PC-9 (cell line): ENCODE measurements around the gene GID4. TPM values are rescaled to one million over a fixed set of nuclear protein-coding genes. Genes with fewer than 3 reads are reported as not detected.
A peak's percentile ranks its signal among the peaks of the same experiment; 100 is the strongest.

Source experiments
- Bru-seq: library from RNA; stranded (reverse); fragments of 400-500 nt; gene quantifications from one replicate; lab custom pipeline; 2021; lab: Mats Ljungman, UMichigan
- BruChase-seq, 2 experiments: library from RNA; stranded (reverse); fragments of 400-500 nt; gene quantifications; one replicate each; lab custom pipeline; 2021; lab: Mats Ljungman, UMichigan
- BruUV-seq: library from RNA; stranded (reverse); fragments of 400-500 nt; replicated peaks from 2 replicates; lab custom pipeline; 2021; lab: Mats Ljungman, UMichigan
- CTCF ChIA-PET: fragments of 300-600 bp; sonication (Branson Sonifier 250); formaldehyde crosslinking; loops from one replicate; lab custom pipeline; 2022; ENCODE audit warnings: antibody characterized with exemption; lab: Charles Lee
- POLR2A ChIA-PET: fragments of 300-600 bp; sonication (Branson Sonifier 250); formaldehyde crosslinking; loops from one replicate; lab custom pipeline; 2022; ENCODE audit warnings: antibody characterized with exemption; ENCODE audit not compliant: unreplicated experiment; lab: Charles Lee
- DNase-seq, 2 experiments: peaks; one replicate each; pipeline versions ENCODE4 v3.0.0 to v3.0.0-alpha.2; 2015 to 2022; ENCODE audit warnings: mixed read lengths in 1 of 2
- H2AFZ ChIP-seq: fragments of 200-600 bp; sonication (generic); 2 replicates; pipeline ENCODE4 v1.8.1; 2017; ENCODE audit warnings: antibody characterized with exemption
- H3F3A ChIP-seq: fragments of 200-600 bp; sonication (generic); 2 replicates; pipeline ENCODE4 v1.8.1; 2017; ENCODE audit warnings: antibody characterized with exemption, mild to moderate bottlenecking, low read depth; ENCODE audit not compliant: insufficient read depth
- H3K27ac ChIP-seq: fragments of 200-600 bp; sonication (generic); 2 replicates; pipeline ENCODE4 v1.6.1; 2016; ENCODE audit warnings: mixed run types
- H3K27me3 ChIP-seq: fragments of 200-600 bp; sonication (generic); 2 replicates; pipeline ENCODE4 v1.6.1; 2016; ENCODE audit warnings: low read depth, mixed run types; ENCODE audit not compliant: insufficient read depth
- H3K36me3 ChIP-seq: fragments of 200-600 bp; sonication (generic); 2 replicates; pipeline ENCODE4 v1.6.1; 2016; ENCODE audit warnings: low read depth, mixed run types
- H3K4me1 ChIP-seq: fragments of 200-600 bp; sonication (generic); replicated peaks from 2 replicates; pipeline ENCODE4 v1.6.1; 2016; ENCODE audit warnings: mixed run types; ENCODE audit not compliant: insufficient read depth
- H3K4me2 ChIP-seq: fragments of 200-600 bp; sonication (generic); 2 replicates; pipeline ENCODE4 v1.6.1; 2017; ENCODE audit warnings: mixed run types
- H3K4me3 ChIP-seq: fragments of 200-600 bp; sonication (generic); 2 replicates; pipeline ENCODE4 v1.6.1; 2016; ENCODE audit warnings: mixed run types
- H3K79me2 ChIP-seq: fragments of 200-600 bp; sonication (generic); 2 replicates; pipeline ENCODE4 v1.6.1; 2017; ENCODE audit warnings: low read depth, mixed run types
- H3K9me2 ChIP-seq: fragments of 200-600 bp; sonication (generic); 2 replicates; pipeline ENCODE4 v1.8.1; 2017; ENCODE audit warnings: mild to moderate bottlenecking; ENCODE audit not compliant: insufficient read depth
- H3K9me3 ChIP-seq: fragments of 200-600 bp; sonication (generic); 2 replicates; pipeline ENCODE4 v1.8.1; 2016; ENCODE audit warnings: low read depth; ENCODE audit not compliant: insufficient read depth
- H4K20me1 ChIP-seq: fragments of 200-600 bp; sonication (generic); 2 replicates; pipeline ENCODE4 v1.8.1; 2017; ENCODE audit not compliant: insufficient read depth
- EZH2 ChIP-seq: fragments of 200-600 bp; sonication (generic); IDR thresholded peaks from 2 replicates; pipeline ENCODE4 v1.8.0; 2017; ENCODE audit warnings: antibody characterized with exemption, low read depth
- intact Hi-C: fragments of 100-400 bp; cut with micrococcal nuclease; formaldehyde crosslinking; loops from one replicate; pipeline ENCODE4 v1.10.0; 2022; ENCODE audit not compliant: unreplicated experiment
- long read RNA-seq: library from polyadenylated mRNA; stranded (forward); transcript quantifications from one replicate; pipeline ENCODE4 v2.0.0, GENCODE V29; 2022
- total RNA-seq: library from RNA; stranded (reverse); gene quantifications from 2 replicates; pipeline ENCODE4 v1.2.3, GENCODE V29; 2021
- TF ChIP-seq, protein P1 (sequence below): fragments of 200-600 bp; sonication (generic); conservative IDR thresholded peaks from 2 replicates; pipeline ENCODE4 v1.6.1; 2017; ENCODE audit warnings: mixed run types, antibody characterized with exemption, mild to moderate bottlenecking, moderate library complexity

GID4 gene
- total RNA-seq (16.9 and 19.0 TPM in 2 replicates), Bru-seq, nascent RNA (percentile 62 among the genes with signal in this experiment), BruChase-seq, experiment 1, labeled RNA remaining after a 2-hour chase (percentile 73 among the genes with signal in this experiment), BruChase-seq, experiment 2, labeled RNA remaining after a 6-hour chase (percentile 72 among the genes with signal in this experiment)
- long read RNA-seq, full-length matches to known transcripts, result 10 of 16 reads
- long read RNA-seq, partial matches to known transcripts, result 0 of 16 reads
- long read RNA-seq, other reads (novel, unspliced or antisense), result 6 of 16 reads

DNA sequence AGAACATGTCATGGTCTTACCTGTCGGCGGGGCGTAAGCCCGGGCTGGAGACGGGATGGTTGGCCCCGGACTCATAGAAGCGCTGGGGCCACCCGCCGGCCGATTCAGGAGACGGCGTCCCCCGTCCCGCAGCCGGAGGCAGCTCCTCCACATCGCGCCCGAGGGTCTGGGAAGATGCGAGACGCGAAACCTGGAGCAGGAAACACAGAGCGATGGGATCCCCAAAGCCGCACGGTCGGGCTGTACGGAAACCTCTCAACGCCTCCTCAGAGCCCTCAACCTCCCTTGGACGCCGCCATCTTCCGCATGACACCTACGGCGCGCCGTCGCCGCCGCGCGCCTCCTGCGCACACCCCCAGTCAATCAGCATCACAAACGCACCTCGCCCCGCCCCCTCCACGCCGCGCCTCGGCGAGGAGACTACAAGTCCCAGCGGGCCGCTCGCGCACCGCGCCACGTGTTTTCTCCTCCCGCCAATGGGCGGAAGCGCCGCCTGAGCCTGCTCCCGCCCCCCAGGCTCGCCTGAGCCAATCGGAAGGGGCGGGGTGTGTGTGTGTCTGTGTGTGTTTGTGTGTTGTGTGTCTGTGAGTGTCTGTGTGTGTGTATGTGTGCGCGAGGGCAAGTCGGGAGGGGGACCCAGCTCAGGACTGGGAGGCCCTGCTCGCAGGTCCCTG lies at the start of gene GID4, which contains the start of gene ATPAF2:
GID4 (plus strand) TSS at position 548 of the 674 bp plus-strand sequence; CDS start at position 605, 57 bp downstream.
ATPAF2 (minus strand) TSS at position 308 of the 674 bp plus-strand sequence; CDS start at position 153, 155 bp downstream.
- Histone ChIP-seq H3K36me3 (no peaks in the 10 kb centered on the region), H3K9me2 (no peaks in the 10 kb centered on the region), H3K4me2 (peak within 1 kb of the TSS; percentile 100), H3K4me3 (peak within 1 kb of the TSS; percentile 92), H3K79me2 (peaks cover 56% of the 10 kb centered on the region), H3F3A (peaks cover 19% of the 10 kb centered on the region; the same call in 1 of the 2 replicates), H3K4me1 (peaks cover 36% of the 10 kb centered on the region), H4K20me1 (no peaks in the 10 kb centered on the region), H2AFZ (peak within 1 kb of the TSS; percentile 98), H3K27me3 (no peaks in the 10 kb centered on the region), H3K9me3 (no peaks in the 10 kb centered on the region), H3K27ac (no peak within 1 kb of the TSS)
- TF ChIP-seq EZH2, result no peak
- POLR2A ChIA-PET, result interaction anchor here (0.6 kb wide), 2 partner anchors 66 kb away, joined by 3 to 5 read pairs; partner anchors contain the start of gene DRC3
- intact Hi-C loops, result loop anchor here (1.0 to 5.0 kb wide), 3 partner anchors 48 to 217 kb away; partner anchors contain the start of gene DRG2
- DNase-seq, result peak; percentile 94 to 100
- BruUV-seq, result no TSS peak
- CTCF ChIA-PET, result no interaction called here

DNA sequence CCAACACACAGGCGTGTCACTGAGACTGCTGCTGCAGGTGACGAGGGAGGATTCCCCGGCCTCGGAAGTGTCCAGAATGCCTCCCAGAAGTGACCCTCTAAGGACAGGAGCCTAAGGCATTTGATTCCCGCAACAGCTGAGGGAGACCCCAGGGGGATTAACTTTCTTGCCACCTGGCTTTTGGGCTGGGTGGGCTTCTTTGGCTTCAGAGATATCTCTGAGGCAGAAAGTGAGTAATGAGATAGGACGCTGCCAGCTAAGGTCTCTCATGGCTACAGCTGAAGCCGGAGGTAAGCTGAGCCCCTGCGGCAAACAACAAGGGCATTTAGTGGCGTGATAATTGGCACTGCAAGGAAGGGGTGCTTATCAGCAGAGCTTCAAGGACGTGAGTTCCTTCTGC lies 49.6 kb upstream of the GID4 start:
- TF ChIP-seq EZH2, result no peak
- TF ChIP-seq, protein P1, sequence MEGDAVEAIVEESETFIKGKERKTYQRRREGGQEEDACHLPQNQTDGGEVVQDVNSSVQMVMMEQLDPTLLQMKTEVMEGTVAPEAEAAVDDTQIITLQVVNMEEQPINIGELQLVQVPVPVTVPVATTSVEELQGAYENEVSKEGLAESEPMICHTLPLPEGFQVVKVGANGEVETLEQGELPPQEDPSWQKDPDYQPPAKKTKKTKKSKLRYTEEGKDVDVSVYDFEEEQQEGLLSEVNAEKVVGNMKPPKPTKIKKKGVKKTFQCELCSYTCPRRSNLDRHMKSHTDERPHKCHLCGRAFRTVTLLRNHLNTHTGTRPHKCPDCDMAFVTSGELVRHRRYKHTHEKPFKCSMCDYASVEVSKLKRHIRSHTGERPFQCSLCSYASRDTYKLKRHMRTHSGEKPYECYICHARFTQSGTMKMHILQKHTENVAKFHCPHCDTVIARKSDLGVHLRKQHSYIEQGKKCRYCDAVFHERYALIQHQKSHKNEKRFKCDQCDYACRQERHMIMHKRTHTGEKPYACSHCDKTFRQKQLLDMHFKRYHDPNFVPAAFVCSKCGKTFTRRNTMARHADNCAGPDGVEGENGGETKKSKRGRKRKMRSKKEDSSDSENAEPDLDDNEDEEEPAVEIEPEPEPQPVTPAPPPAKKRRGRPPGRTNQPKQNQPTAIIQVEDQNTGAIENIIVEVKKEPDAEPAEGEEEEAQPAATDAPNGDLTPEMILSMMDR, result no peak
- no peaks in the 10 kb centered on the region for H3K27me3 ChIP-seq
- H3K4me1 ChIP-seq, result peaks cover 31% of the 10 kb centered on the region
- no peaks in the 10 kb centered on the region for H3K9me3 ChIP-seq
- H3K9me2 ChIP-seq, result no peaks in the 10 kb centered on the region
- intact Hi-C loops, result loop anchor here (2.0 to 5.0 kb wide), 2 partner anchors 19 to 43 kb away; no protein-coding TSS in a partner anchor
- peak overlapping the region; percentile 67 for H3K4me2 ChIP-seq
- DNase-seq, result no peak
- no peak overlapping the region for H2AFZ ChIP-seq
- ChIA-PET CTCF (no interaction called here), POLR2A (no interaction called here)
- no peaks in the 10 kb centered on the region for H4K20me1 ChIP-seq
- H3K79me2 ChIP-seq, result no peaks in the 10 kb centered on the region
- peaks cover 26% of the 10 kb centered on the region for H3F3A ChIP-seq
- BruUV-seq, result no TSS peak
- H3K27ac ChIP-seq, result peak overlapping the region; percentile 87; the same call in 1 of the 2 replicates
- H3K4me3 ChIP-seq, result no peak overlapping the region
- no peaks in the 10 kb centered on the region for H3K36me3 ChIP-seq

DNA sequence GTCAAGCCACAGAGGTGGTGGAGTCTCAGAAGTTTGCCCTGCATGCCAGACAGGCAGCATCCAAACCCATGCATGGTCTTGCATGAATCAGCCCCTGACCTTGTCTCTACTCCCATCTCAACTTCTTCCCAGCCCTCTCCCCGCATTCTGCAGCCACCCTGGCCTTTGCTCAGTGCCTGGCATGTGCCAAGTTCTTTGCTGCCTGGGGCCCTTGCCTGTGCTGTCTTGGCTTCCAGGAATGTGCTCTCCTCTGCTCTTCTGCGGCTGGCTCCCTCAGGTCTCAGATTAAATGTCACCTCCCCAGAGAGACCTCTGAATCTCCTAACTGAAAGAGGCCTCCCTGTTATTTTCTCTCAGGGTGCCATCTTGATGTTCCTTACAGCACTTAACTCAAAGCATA lies 48.9 kb upstream of the GID4 start:
- H3K4me1 ChIP-seq, result peaks cover 31% of the 10 kb centered on the region
- H3K27ac ChIP-seq, result peak overlapping the region; percentile 87
- intact Hi-C loops, result loop anchor here (2.0 to 5.0 kb wide), 2 partner anchors 19 to 42 kb away; no protein-coding TSS in a partner anchor
- peak overlapping the region; percentile 67 for H3K4me2 ChIP-seq
- TF ChIP-seq, protein P1, result no peak
- TSS peak; percentile 91 for BruUV-seq
- no peak overlapping the region for H3K4me3 ChIP-seq
- CTCF ChIA-PET, result no interaction called here
- H2AFZ ChIP-seq, result no peak overlapping the region
- no peaks in the 10 kb centered on the region for H4K20me1 ChIP-seq
- POLR2A ChIA-PET, result no interaction called here
- no peaks in the 10 kb centered on the region for H3K79me2 ChIP-seq
- no peaks in the 10 kb centered on the region for H3K9me2 ChIP-seq
- H3K36me3 ChIP-seq, result no peaks in the 10 kb centered on the region
- peak; percentile 85 to 88 for DNase-seq
- no peaks in the 10 kb centered on the region for H3K9me3 ChIP-seq
- peaks cover 26% of the 10 kb centered on the region for H3F3A ChIP-seq
- no peaks in the 10 kb centered on the region for H3K27me3 ChIP-seq
